Nephron progenitor cell (in vitro differentiated cells): ENCODE results near the gene MAGI1.

Source experiments
- DNase-seq: peaks from one replicate; pipeline ENCODE4 v3.0.0; 2021
- H3K27ac Mint-ChIP-seq: 2 replicates; pipeline ENCODE4 v1.8.0; 2021; ENCODE audit warnings: mild to moderate bottlenecking, moderate library complexity, mixed read lengths
- H3K27me3 Mint-ChIP-seq: 2 replicates; pipeline ENCODE4 v1.8.0; 2021; ENCODE audit warnings: mild to moderate bottlenecking, low read depth, mixed read lengths; ENCODE audit not compliant: poor library complexity
- H3K36me3 Mint-ChIP-seq: 2 replicates; pipeline ENCODE4 v1.8.0; 2021; ENCODE audit warnings: low read depth, mixed read lengths
- H3K4me1 Mint-ChIP-seq: 2 replicates; pipeline ENCODE4 v1.8.0; 2021; ENCODE audit warnings: mixed read lengths
- H3K4me3 Mint-ChIP-seq: 2 replicates; pipeline ENCODE4 v1.8.0; 2021; ENCODE audit warnings: mild to moderate bottlenecking, moderate library complexity, mixed read lengths
- H3K9me3 Mint-ChIP-seq: 2 replicates; pipeline ENCODE4 v1.8.0; 2021; ENCODE audit warnings: mild to moderate bottlenecking, moderate library complexity, mixed read lengths
- CTCF ChIP-seq: fragments of 200-600 bp; sonication (generic); IDR thresholded peaks from 2 replicates; pipeline ENCODE4 v1.5.0; 2021; ENCODE audit warnings: antibody characterized with exemption

MAGI1 gene

GRCh38 chr3:65807225-65807624 lies 231.5 kb downstream of the MAGI1 start:
- DNase-seq = no peak
- TF ChIP-seq CTCF = no peak
- Mint-ChIP-seq H3K9me3 (peaks cover 36% of the 10 kb centered on the region), H3K4me3 (no peak overlapping the region), H3K27me3 (peaks cover under 1% of the 10 kb centered on the region), H3K4me1 (peaks cover 36% of the 10 kb centered on the region), H3K36me3 (peaks cover 37% of the 10 kb centered on the region), H3K27ac (no peak overlapping the region)

GRCh38 chr3:65806600-65806999 lies 232.1 kb downstream of the MAGI1 start:
- DNase-seq = no peak
- no peak overlapping the region for H3K27ac Mint-ChIP-seq
- H3K9me3 Mint-ChIP-seq = peaks cover 36% of the 10 kb centered on the region
- H3K4me3 Mint-ChIP-seq = no peak overlapping the region
- peaks cover 37% of the 10 kb centered on the region for H3K36me3 Mint-ChIP-seq
- peaks cover 30% of the 10 kb centered on the region for H3K4me1 Mint-ChIP-seq
- H3K27me3 Mint-ChIP-seq = no peaks in the 10 kb centered on the region
- no peak for TF ChIP-seq CTCF

GRCh38 chr3:65796676-65797075 lies 242.0 kb downstream of the MAGI1 start:
- Mint-ChIP-seq H3K27me3 (no peaks in the 10 kb centered on the region), H3K9me3 (no peaks in the 10 kb centered on the region), H3K4me1 (peaks cover 64% of the 10 kb centered on the region), H3K36me3 (peaks cover 13% of the 10 kb centered on the region), H3K4me3 (no peak overlapping the region), H3K27ac (no peak overlapping the region)
- DNase-seq = no peak
- no peak for TF ChIP-seq CTCF

DNA sequence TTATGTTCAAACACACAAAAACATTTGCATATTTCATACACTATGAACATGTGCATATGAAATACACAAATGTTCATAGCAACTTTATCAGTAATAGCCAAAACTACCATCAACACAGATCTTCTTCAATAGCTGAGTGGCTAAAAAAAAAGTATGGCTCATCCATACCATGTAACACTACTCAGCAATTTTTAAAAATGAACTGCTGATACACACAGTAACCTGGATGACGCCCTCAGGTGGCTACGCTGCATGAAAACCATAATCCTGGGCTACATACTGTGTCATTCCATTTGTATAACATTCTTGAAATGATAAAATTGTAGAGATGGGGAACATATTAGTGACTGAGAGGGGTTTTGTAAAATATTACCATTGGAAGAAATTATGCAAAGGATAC lies 243.6 kb downstream of the MAGI1 start:
- DNase-seq = no peak
- Mint-ChIP-seq H3K27ac (no peak overlapping the region), H3K36me3 (peaks cover 13% of the 10 kb centered on the region), H3K4me3 (no peak overlapping the region), H3K9me3 (no peaks in the 10 kb centered on the region), H3K4me1 (peaks cover 75% of the 10 kb centered on the region), H3K27me3 (no peaks in the 10 kb centered on the region)
- no peak for TF ChIP-seq CTCF

DNA sequence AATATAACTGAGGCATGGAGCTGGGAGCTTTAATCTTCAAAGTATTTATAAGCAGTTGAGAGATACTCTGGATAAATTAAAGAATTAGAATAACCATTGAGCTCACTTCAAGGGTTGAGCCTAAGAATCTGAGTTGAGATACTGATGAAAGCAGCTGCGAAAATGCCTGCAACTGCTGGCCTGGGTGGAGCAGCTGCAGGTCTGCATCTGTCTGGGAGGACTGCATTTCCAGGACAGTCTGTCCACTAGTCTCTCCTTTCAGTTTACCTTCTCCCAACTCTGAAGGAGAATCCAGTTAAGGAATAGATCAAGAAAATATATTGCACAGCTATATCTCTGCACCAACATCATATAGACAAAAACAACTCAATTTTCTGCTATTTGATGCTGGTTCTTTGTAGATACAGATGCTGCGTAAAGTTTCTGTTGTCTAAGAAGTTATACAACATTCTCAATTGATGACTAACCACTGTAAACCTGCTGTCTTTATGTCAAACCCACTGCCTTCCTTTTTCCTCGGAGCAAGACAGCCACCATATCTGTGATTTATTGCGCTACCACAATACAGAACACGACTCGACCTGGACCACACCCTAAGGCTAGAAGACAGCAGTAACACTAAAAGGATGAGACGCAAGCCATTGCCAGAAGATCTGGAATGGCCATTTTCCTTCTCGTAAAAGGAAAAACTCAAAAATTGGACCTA lies 245.1 kb downstream of the MAGI1 start:
- Mint-ChIP-seq H3K36me3 (peaks cover 5% of the 10 kb centered on the region), H3K4me3 (no peak overlapping the region), H3K4me1 (peaks cover 84% of the 10 kb centered on the region), H3K9me3 (no peaks in the 10 kb centered on the region), H3K27me3 (no peaks in the 10 kb centered on the region), H3K27ac (no peak overlapping the region)
- no peak for TF ChIP-seq CTCF
- no peak for DNase-seq

DNA sequence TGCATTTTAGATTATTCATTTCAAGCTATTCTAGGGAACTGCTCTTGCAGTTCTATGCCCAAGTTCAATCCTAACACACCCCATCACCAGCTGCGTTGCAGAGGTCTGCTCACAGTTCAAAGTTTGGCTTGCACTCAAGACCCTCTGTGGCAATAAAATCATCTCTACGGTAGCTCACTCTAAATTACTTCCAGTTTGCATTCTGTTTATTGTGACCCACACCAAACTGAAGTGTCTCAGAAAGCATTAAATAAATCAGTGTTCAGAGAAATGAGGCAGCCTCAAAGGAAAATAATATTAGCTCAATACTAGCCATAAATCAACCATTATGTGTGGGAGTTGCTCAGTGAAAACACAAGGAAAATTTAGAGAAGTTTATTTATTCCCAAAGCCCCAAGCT lies 250.3 kb downstream of the MAGI1 start:
- Mint-ChIP-seq H3K27me3 (no peaks in the 10 kb centered on the region), H3K9me3 (peaks cover 4% of the 10 kb centered on the region), H3K36me3 (no peaks in the 10 kb centered on the region), H3K4me1 (peaks cover 74% of the 10 kb centered on the region), H3K4me3 (no peak overlapping the region), H3K27ac (peak overlapping the region; percentile 52)
- TF ChIP-seq CTCF = no peak
- DNase-seq = no peak
